Limb (tissue), 2 donors: ENCODE results near the gene ATF6B.

ENCODE experiments used
- DNase-seq, 2 donors: peaks; one replicate each; pipeline ENCODE4 v3.0.0-alpha.2; 2016; ENCODE audit errors: extremely low spot score in 2 of 2

Gene ATF6B

DNA sequence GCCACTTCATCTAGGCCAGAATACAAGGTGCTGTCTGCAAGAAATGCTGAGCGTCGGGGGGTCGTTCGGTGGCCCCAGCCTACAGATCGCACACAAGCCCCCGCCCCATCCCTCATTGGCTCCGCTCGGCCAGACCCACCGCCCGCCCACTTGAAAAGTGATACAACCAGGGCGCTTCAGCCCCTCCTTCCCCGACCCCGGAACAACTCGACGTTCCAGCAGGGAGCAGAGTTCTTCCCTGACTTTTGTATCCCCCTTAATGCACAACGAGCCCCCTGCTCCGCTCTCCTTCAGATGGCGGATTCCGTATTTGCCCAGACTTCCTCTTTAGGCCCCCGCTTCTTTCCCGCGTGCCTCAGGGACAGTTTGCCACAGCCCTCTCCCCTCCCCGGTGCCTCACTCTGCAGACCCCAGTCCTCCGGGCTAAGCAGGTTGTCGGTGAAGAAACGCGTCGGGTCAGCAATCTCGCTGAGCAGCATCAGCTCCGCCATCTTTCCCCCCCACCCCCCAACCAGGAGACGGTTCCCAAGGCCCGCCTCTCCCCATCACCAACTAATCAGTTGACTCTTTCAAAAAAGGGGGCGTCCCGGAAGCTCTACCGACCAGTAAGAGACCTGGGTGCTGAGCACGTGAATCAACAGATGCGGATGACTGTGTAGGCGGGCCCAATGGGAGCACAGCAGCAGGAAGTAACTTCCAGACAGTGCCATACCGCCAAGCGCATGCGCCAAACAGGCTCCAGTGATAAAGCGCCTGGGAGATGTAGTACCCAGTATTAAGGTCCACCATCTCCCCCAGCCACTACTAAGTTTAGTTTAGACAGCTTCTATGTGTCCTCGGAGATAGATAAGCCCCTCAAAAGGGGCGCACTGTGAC, at the start of gene ATF6B:
ATF6B (minus strand) TSS at position 530 of the 876 bp plus-strand sequence; CDS start at position 491, 39 bp downstream.
- DNase-seq = peak; percentile 94 to 100

DNA sequence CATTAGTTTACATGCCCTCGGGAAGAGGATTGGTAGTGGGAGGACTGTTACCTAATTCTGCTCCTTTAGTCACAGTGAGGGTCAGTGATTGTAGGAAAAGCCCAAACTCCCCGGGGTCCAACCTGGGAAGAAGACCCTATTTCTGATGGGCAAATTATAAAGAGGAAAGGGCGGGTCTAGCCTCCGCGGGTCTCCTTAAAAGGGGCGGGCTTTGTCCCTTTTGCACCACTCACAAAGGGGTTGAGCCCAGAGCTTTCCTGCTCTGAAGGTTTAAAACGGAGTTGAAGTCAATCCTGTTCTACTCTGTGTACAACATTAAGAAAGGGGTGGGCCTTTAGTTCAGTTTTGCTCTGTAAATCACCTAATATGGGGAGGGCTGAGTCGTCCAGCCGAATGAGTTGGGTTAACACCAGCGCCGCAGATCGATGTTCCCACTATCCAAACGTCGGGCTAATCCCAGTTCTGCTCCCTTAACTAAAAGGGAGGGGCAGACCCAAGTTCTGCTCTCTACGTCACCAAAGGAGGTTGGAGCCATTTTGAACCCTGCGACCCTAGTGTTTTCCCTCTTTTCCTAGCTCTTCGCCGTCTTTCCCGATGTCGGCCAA, 49.2 kb upstream of the ATF6B start:
- DNase-seq = peak in 1 of 2 donors; percentile 71

DNA sequence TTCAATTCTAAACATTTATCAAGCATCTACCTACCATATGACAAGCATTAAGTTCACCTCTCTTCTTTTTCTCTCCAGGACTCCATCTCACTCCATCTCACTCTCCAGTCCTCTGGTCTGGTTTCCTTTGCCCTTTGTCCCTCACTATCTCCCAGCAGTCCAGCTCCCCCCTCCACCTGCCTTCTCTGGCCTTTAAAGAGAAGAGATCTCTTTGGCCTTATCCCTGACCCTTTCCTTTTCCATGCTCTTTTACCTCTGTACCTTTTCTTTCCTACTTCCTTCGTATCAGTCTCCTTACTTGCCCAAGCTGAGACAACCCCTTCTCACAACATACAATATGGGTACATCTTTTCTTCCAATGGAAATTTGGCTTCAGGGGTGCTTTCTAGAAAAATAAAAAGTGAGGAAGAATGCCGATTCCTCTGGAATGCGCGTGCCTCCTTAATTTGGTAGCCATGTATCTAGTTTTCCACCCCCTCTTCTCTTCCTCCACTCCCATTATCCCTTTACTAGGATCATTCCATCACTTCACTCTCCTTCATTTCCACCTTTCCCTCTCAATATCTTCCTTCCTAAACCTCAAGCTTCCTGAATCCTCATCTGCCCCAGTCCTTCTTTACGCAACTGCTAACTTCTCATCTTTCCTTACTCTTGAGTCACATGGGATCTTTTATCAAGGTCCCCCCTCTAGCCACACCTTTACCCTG, 48.6 kb upstream of the ATF6B start:
- DNase-seq = peak in 1 of 2 donors; percentile 23

- DNase-seq = peak; percentile 95 to 99
Measured at GRCh38 chr6:32175711-32176475, 47.8 kb upstream of the ATF6B start, which contains the start of gene AGPAT1. TSS of gene AGPAT1 (minus strand) at chr6:32176084. CDS start at chr6:32171496, 4,588 bp downstream.

- no peak for DNase-seq
Measured at GRCh38 chr6:32175322-32175710, 47.3 kb upstream of the ATF6B start.

DNA sequence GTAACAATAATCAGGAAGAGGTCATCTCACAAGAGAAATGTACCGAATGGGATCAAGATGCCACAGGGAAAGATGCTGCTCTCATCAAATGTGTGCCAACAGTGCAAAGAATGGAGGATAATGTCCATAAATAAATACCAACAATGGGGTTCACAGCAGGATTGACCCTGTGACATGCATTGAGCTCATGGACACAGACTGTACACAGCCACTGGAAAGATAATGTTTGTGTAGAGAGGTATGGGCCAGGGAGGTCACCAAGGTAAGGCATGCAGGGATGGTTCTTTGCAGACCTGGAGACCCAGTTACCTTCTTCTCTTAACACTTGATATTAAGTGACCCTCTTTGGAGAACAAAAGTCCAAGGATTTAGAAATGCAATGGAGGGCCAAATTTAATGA, 46.4 kb upstream of the ATF6B start:
- DNase-seq = no peak

DNA sequence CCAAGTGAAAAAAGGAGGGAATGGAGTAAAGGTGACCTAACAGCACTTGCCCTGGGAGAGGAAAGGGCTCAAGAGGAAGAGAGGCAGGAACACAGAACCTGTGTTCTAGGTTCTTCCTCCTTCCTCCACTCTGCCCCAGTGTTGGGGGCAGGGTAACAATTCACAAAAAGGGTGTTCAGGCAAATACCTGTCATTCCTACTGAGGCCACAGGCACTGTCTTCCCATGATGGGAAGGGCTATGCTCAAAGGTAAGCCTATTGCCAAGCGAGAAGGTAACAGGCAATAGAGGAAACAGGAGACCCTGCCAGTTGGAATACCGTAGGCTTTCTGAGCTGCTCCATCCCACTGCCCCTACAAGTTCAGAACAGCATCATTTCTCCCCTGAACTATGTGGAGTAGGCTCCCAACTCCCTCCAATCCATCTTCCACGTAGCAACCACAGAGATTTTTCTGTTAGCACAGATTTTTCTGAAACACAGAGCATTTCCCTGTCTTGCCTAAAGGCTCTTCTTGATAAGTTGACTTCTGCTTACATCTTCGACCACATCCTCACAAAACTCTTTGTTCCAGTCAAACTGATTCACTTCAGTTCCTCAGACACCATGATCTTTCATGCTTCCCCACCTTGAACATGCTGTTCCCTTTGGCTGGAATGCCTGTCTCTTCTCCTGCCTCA, 45.1 kb upstream of the ATF6B start:
- DNase-seq = no peak

DNA sequence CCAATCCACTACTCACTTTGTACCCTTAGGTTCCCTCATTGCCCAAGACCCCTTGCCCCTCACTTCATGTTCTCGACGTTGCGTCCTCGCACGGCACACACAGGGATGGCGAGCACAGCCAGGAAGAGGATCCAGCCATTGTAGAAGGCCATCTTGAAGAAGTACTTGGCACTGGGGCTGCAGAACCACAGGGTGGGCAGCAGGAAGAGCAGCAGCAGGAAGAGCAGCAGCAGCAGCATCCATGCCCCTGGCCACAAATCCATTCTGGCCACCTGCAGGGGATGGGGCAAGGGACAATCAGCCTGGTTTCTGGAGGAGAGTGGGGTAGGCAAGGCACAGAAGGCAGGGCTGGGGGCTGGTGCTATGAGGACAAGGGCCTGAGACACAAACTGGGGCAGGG, 43.2 kb upstream of the ATF6B start:
- no peak for DNase-seq

DNA sequence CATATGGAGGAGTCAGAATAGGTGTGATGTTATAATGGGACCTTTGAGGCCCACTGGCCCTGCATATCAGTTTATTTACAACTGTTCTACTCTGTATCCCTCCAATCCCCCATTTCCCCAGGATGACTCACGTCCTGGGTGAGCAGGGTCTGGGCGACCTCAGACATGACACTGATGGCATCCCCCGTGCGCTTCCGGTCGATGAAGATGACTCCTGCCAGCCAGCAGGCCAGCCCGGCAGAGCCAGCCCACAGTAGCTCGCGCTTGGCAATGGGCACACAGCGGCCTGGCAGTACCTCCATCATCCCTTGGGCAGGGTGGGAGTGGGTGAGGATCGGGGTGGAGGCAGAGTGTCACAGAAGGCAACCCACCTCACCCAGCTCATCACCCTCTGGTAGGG, 42.2 kb upstream of the ATF6B start:
- DNase-seq = no peak

DNA sequence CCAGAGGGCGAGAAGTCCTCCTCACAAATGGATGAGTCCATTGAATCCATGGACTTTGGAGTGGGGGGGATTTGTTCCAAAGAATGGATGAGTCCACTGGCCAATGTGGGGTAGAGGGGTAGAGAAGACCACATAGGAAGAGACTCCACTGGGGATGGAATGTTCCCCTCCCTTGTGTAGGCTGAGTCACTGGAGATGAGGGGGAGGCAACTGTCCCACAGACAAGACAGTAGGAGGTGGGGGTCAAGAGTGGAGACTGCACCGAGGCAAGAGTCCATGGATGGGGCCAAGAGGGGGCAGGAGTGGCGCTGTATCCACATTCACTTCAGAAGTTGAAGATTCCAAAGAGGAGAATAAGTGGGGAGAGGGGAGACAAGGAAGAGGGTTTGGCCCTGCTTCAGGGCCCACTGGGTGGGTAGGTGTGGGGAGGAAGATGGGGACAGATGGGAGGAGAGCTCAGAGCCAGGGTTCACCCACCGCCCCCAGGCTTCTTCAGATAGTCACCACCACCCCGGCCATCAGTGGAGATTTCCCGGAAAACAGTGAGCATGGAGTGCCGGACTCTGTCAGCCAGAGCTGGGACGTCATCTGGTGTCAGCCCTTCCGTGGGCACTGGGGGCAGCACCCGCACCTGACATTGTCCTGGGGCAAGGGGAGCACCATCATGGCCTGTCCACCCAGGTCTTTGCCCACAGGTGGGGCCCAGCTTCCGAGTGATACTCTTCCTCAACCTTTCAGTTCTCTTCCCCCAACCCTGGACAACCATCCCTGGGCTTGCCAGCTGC, 41.0 kb upstream of the ATF6B start:
- DNase-seq = no peak

GRCh38 chr6:32168350-32168749, 40.3 kb upstream of the ATF6B start:
- DNase-seq = no peak

DNA sequence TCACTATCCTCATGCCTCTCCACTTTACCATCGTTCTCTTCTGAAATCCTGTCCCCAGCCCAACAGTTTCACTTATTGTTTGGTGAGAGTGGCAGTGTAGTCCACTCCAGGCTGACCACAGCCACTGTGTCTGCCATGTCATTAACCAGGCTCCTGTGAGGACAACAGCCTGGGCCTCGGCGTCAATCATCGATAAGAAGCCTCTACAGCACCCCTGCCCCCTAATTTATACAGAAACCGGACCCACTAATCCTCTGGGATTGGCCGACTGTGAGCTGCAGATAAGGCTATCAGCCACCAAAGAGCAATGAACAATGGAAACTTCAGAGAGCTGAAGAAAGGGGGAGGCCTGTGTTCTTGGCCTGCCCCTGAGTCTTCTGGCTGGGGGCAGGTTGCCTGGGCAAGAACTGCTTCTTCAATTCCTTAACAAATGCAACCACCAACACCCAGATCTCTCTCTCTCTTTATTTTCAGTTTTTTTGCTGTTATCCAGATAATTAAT, 39.8 kb upstream of the ATF6B start:
- no peak for DNase-seq

DNA sequence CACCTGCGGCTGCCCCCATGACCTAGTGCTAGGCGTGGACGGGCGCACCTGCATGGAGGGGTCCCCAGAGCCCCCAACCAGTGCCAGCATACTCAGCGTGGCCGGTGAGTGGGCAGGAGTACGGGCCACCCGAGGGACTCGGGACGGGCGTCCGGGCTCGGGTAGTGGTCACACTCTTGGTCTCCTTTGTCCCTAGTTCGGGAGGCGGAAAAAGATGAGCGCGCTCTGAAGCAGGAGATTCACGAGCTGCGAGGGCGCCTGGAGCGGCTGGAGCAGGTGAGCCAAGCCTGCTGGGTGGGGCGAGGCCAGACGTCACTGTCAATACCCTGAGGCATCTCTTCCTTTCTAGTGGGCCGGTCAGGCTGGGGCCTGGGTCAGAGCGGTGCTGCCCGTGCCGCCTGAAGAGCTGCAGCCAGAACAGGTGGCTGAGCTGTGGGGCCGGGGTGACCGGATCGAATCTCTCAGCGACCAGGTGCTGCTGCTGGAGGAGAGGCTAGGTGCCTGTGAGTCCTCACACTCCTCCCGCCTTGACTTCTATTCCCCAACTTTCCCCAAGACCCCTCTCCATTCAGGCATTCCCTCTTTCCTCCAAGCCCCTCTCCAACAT, 39.2 kb upstream of the ATF6B start:
- DNase-seq = no peak

GRCh38 chr6:32166411-32167061, 38.5 kb upstream of the ATF6B start:
- no peak for DNase-seq

DNA sequence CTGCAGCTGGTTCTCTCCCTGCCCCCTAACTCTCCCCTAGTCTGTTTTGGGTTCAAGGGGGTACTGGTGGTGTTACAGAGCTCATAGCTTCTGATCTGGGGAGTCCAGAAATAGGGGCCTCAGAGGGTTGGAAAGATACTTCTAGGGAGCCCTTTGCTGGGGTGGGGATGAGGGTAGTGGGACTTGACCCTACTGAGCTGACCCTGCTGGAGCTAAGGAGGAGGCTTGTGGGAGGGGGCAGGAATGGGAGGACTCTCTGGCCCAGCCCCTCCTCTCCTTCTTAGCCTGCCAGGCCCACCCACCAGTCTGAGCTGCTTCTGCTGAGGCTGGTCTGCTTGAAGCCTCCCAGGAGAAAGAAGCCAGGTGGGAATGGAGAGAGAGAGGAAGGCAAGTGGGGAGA, 36.2 kb upstream of the ATF6B start, which contains the start of gene EGFL8:
EGFL8 (plus strand) TSS at position 301 of the 400 bp plus-strand sequence. CDS start 1,571 bp downstream, outside the sequence.
- DNase-seq = no peak

DNA sequence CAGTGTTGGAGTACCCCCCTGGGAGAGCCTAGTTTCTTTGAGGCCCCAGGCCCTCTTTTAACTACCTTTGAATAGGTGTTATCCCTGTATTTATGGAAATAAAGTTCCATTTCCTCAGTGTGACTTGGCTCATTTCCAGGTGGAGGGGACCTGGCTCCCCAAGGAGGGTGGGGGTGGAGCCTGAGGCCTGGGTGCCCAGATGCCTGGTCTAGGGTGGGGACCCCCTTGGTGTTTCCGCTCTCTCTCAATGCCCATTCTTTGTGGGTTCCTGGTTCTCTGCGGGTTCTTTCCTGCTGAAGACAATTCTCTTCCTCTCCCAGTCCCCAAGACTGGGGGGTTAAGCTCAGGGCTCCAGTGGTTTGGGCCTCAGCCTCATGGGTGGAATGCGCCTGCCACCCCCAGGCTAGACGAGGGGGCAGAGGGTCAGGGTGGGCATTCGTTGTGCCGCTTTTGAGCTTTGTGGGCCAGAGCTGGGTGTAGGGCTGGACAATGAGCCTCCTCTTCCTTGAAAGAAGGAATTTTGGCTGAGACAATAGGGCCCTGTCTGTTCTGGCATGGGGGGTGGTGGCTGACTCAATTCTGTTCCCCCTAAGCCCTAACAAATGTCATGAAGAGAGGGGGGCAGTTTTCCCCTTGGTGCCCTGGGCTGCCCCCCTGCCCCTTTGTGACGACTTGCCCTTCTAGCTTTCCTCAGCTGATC, 35.7 kb upstream of the ATF6B start:
- DNase-seq = no peak

GRCh38 chr6:32158052-32158451, 30.0 kb upstream of the ATF6B start:
- no peak for DNase-seq

GRCh38 chr6:32156891-32157290, 28.8 kb upstream of the ATF6B start:
- DNase-seq = no peak
